ENCODE results near the gene REEP3. TPM values are rescaled to one million over a fixed set of nuclear protein-coding genes. Genes with fewer than 3 reads are reported as not detected.

The REEP3 gene
- total RNA-seq, 1 donor from 2014 or later, result 13.6 TPM

DNA sequence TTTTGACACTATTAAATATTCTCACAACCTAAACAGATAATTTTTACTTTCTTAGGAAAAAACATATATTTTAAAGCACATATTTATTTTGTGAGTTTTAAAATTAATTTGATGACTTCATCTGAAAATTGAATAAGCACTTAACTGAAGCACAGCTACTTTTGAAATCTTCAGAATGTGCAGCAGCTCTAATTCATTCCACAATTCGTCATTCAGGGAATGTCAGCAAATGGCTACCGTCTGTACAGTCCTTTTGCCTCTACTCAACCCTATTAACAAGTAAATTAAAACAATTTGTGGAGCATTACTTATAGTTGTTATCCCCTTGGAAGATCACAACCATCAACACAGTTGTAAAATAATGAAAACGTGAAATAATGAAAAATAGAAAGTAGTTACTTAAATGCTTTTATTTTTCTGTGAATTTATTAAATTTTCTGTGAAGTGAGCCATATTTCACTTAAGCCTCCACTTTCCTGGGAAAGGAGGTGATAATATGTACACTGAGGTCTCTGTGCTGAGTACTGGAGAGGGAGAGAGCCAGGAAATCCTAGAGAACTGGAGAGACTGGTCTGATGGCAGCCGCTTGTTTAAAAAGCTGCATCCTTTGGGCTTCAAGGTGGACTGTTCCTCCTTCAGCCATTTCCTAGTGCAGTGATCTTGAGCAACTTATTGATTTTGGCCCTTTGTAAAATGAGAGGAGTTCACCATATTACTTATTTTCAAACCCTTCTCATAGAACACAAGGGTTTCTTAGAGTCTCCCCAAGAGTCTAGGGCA lies 70.6 kb downstream of the REEP3 start:
- no peaks in the 10 kb centered on the region for H3K9me3 ChIP-seq (ENCODE audit: control insufficient read depth in 3 of 3, low read length in 3 of 3)
- H3K4me3 ChIP-seq (ENCODE audit: low read length in 3 of 3), result no peak overlapping the region
- H3K27ac ChIP-seq (ENCODE audit: low read depth, low read length), result no peak overlapping the region
- peaks cover 0 to 1% (median under 1%) of the 10 kb centered on the region in 3 donors for H3K36me3 ChIP-seq (ENCODE audit: control insufficient read depth in 3 of 3, insufficient read depth in 3 of 3, low read length in 3 of 3)
- H3K4me1 ChIP-seq (ENCODE audit: control insufficient read depth in 3 of 3, insufficient read depth in 3 of 3, low read length in 3 of 3), result peaks cover 5 to 15% (median 5%) of the 10 kb centered on the region in 3 donors
- H3K27me3 ChIP-seq (ENCODE audit: control insufficient read depth in 3 of 3, insufficient read depth in 3 of 3, low read length in 3 of 3), result no peaks in the 10 kb centered on the region
- H3K9ac ChIP-seq (ENCODE audit: low read depth in 1 of 3, low read length in 3 of 3), result no peak overlapping the region

DNA sequence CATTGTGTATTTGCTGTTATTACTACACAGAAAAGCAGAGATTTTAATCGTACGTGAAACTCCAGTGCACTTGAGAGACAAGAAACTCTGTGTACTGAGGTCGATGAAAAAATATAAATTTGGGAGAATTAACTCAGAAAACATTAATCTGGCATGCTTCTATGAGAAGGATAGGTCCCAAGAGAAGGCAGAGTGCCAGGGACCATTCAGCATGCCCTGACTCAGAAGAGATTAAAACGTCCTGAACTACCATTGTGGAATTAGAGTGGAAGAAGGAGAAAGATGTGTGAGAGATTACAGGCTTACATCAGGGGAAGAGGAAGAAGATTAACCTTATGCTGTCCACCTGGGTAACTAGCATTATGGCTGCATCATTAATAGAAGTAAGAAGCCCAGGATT lies 72.4 kb downstream of the REEP3 start:
- Histone ChIP-seq H3K36me3 (ENCODE audit: control insufficient read depth in 3 of 3, insufficient read depth in 3 of 3, low read length in 3 of 3) (peaks cover 0 to 4% (median 3%) of the 10 kb centered on the region in 3 donors), H3K27ac (ENCODE audit: low read depth, low read length) (no peak overlapping the region), H3K4me1 (ENCODE audit: control insufficient read depth in 3 of 3, insufficient read depth in 3 of 3, low read length in 3 of 3) (peaks cover 7 to 13% (median 10%) of the 10 kb centered on the region in 3 donors), H3K4me3 (ENCODE audit: low read length in 3 of 3) (no peak overlapping the region), H3K9ac (ENCODE audit: low read depth in 1 of 3, low read length in 3 of 3) (no peak overlapping the region), H3K27me3 (ENCODE audit: control insufficient read depth in 3 of 3, insufficient read depth in 3 of 3, low read length in 3 of 3) (no peaks in the 10 kb centered on the region), H3K9me3 (ENCODE audit: control insufficient read depth in 3 of 3, low read length in 3 of 3) (no peaks in the 10 kb centered on the region)

DNA sequence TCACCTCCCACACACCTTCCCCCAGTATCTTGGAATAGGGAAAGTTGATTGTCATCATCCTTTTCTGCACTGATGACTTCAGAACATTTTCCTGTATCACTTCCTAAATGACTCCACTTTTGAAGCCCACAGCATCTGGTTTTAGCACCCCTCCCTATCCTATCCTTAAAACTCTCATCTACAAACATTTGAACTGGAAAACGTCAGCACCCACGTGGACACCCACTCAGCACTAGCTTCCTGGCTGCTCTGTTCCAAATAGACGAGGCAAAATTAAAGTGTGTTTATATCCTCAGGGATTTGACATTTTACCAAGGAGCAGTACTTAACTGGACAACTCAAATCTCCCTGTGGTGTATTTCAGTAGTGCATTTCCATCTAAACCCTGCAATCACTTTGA lies 73.9 kb downstream of the REEP3 start:
- Histone ChIP-seq H3K9ac (ENCODE audit: low read depth in 1 of 3, low read length in 3 of 3) (no peak overlapping the region), H3K4me3 (ENCODE audit: low read length in 3 of 3) (no peak overlapping the region), H3K27ac (ENCODE audit: low read depth, low read length) (no peak overlapping the region), H3K27me3 (ENCODE audit: control insufficient read depth in 3 of 3, insufficient read depth in 3 of 3, low read length in 3 of 3) (no peaks in the 10 kb centered on the region), H3K4me1 (ENCODE audit: control insufficient read depth in 3 of 3, insufficient read depth in 3 of 3, low read length in 3 of 3) (peaks cover 4 to 7% (median 4%) of the 10 kb centered on the region in 3 donors), H3K9me3 (ENCODE audit: control insufficient read depth in 3 of 3, low read length in 3 of 3) (no peaks in the 10 kb centered on the region), H3K36me3 (ENCODE audit: control insufficient read depth in 3 of 3, insufficient read depth in 3 of 3, low read length in 3 of 3) (peaks cover 0 to 4% (median 3%) of the 10 kb centered on the region in 3 donors)

DNA sequence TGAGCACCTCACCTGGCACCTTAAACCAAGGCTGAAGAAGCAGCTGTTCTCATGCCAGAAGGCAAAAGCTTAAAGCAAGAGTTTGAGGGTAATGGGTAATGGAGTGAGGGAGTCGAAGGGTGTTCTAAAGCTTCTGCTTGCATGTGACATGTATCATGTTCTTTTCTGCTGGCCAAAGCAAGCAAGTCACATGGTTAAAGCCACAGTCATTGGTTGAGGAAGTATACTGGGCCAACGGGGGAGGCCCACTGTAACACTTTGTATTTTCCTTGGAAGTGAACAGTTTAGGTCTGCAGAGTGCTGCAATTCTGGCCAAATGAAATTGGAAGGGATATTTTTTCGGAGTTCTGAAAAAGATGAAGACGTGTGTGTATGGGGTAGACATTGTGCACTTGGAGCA lies 75.7 kb downstream of the REEP3 start:
- H3K9me3 ChIP-seq (ENCODE audit: control insufficient read depth in 3 of 3, low read length in 3 of 3), result no peaks in the 10 kb centered on the region
- no peak overlapping the region for H3K4me3 ChIP-seq (ENCODE audit: low read length in 3 of 3)
- no peak overlapping the region for H3K27ac ChIP-seq (ENCODE audit: low read depth, low read length)
- H3K9ac ChIP-seq (ENCODE audit: low read depth in 1 of 3, low read length in 3 of 3), result no peak overlapping the region
- peaks cover 0 to 9% (median 3%) of the 10 kb centered on the region in 3 donors for H3K36me3 ChIP-seq (ENCODE audit: control insufficient read depth in 3 of 3, insufficient read depth in 3 of 3, low read length in 3 of 3)
- peaks cover 4 to 7% (median 4%) of the 10 kb centered on the region in 3 donors for H3K4me1 ChIP-seq (ENCODE audit: control insufficient read depth in 3 of 3, insufficient read depth in 3 of 3, low read length in 3 of 3)
- H3K27me3 ChIP-seq (ENCODE audit: control insufficient read depth in 3 of 3, insufficient read depth in 3 of 3, low read length in 3 of 3), result no peaks in the 10 kb centered on the region

DNA sequence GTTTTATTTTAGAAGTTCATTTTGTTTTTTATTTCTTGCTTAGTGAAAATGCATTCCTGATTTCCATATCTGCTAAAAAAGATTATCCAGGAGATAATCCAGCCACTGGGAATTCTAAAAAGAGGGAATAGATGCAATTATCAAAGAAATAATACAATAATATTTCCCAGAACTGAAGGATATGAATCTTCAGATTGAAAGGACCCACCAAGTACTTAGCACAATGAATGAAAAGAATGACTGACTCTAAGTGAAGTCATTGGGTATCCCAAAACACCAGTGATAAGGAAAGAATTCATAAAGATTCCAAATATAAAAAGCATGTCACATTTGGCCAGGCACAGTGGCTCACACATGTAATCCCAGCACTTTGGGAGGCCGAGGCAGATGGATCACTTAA lies 79.3 kb downstream of the REEP3 start:
- H3K36me3 ChIP-seq (ENCODE audit: control insufficient read depth in 3 of 3, insufficient read depth in 3 of 3, low read length in 3 of 3), result peaks cover 0 to 11% (median 3%) of the 10 kb centered on the region in 3 donors
- no peaks in the 10 kb centered on the region for H3K27me3 ChIP-seq (ENCODE audit: control insufficient read depth in 3 of 3, insufficient read depth in 3 of 3, low read length in 3 of 3)
- H3K9ac ChIP-seq (ENCODE audit: low read depth in 1 of 3, low read length in 3 of 3), result no peak overlapping the region
- peaks cover 4 to 7% (median 4%) of the 10 kb centered on the region in 3 donors for H3K4me1 ChIP-seq (ENCODE audit: control insufficient read depth in 3 of 3, insufficient read depth in 3 of 3, low read length in 3 of 3)
- H3K27ac ChIP-seq (ENCODE audit: low read depth, low read length), result no peak overlapping the region
- no peak overlapping the region for H3K4me3 ChIP-seq (ENCODE audit: low read length in 3 of 3)
- no peaks in the 10 kb centered on the region for H3K9me3 ChIP-seq (ENCODE audit: control insufficient read depth in 3 of 3, low read length in 3 of 3)

DNA sequence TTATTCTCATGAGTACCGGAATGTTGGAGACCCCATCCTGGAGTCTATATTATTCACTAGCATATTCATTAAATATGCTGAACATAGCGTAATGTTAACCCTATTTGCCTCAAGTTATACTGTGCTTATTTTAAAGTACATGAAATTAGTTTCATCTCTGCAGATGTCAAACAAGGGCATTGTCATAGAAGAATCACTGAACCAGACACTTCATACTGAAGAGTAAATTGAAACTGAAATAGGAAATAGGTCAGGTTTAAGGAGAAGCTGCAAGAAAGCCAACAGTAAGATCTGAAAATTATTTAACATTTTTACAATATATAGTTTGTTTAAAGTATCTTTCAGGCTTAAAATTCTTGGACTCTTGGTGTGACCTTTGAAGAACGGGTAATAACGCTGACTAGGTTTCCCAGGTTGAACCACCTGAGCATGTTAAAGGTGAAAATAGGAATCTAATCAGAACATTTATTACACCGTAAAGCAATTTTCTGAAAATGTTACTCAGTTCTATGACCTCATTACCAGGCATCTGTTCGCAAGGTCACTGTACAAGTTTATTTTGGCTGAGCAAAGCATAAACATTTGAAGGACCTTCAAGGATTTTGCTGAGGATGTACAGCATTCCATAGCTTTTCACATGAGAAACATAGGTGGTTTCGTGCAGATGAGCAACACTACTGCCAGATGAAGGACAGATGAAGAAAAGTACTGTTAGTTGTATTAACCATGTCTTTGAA lies 82.7 kb downstream of the REEP3 start:
- H3K27me3 ChIP-seq (ENCODE audit: control insufficient read depth in 3 of 3, insufficient read depth in 3 of 3, low read length in 3 of 3), result no peaks in the 10 kb centered on the region
- no peaks in the 10 kb centered on the region for H3K9me3 ChIP-seq (ENCODE audit: control insufficient read depth in 3 of 3, low read length in 3 of 3)
- no peak overlapping the region for H3K9ac ChIP-seq (ENCODE audit: low read depth in 1 of 3, low read length in 3 of 3)
- no peak overlapping the region for H3K4me3 ChIP-seq (ENCODE audit: low read length in 3 of 3)
- no peak overlapping the region for H3K27ac ChIP-seq (ENCODE audit: low read depth, low read length)
- peaks cover 0 to 10% (median 0%) of the 10 kb centered on the region in 3 donors for H3K36me3 ChIP-seq (ENCODE audit: control insufficient read depth in 3 of 3, insufficient read depth in 3 of 3, low read length in 3 of 3)
- no peaks in the 10 kb centered on the region for H3K4me1 ChIP-seq (ENCODE audit: control insufficient read depth in 3 of 3, insufficient read depth in 3 of 3, low read length in 3 of 3)

DNA sequence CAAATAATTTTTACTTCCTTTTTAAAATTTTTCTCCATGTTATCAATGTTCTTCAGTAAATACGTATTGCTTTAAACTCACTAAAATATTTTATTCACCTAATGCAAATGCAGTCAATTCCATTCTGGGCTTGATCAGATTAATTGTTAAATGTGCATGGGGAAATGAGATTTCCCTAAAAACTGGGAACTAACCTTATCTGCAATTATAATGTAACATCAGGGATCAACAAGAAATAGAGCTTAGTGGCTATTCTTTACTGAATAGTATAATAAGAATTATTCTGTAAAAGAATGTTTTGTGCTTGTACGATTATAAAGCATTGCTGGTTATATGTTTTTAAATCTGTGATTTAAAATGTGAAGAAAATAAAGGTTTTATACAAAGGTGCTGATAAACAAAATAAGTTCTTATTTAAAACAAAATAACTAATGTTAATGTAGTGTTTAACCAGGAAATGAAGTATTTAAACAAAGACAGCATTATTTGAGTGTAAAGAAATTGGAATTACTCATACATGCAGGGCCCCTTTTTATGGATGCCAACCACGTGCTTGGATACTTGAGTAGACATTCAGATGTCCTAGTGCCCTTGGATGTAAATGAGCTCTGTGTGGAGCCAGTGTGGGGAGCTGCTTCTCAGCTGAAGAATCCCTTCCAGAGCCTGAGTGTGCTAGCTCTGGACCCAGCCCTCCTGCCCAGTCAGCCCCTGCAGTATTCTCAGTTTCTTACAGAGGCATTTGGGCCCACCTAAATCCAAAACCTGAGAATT lies 84.2 kb downstream of the REEP3 start:
- no peaks in the 10 kb centered on the region for H3K27me3 ChIP-seq (ENCODE audit: control insufficient read depth in 3 of 3, insufficient read depth in 3 of 3, low read length in 3 of 3)
- no peak overlapping the region for H3K27ac ChIP-seq (ENCODE audit: low read depth, low read length)
- H3K36me3 ChIP-seq (ENCODE audit: control insufficient read depth in 3 of 3, insufficient read depth in 3 of 3, low read length in 3 of 3), result peaks cover 0 to 14% (median 0%) of the 10 kb centered on the region in 3 donors
- H3K9me3 ChIP-seq (ENCODE audit: control insufficient read depth in 3 of 3, low read length in 3 of 3), result no peaks in the 10 kb centered on the region
- H3K4me3 ChIP-seq (ENCODE audit: low read length in 3 of 3), result no peak overlapping the region
- no peak overlapping the region for H3K9ac ChIP-seq (ENCODE audit: low read depth in 1 of 3, low read length in 3 of 3)
- no peaks in the 10 kb centered on the region for H3K4me1 ChIP-seq (ENCODE audit: control insufficient read depth in 3 of 3, insufficient read depth in 3 of 3, low read length in 3 of 3)

DNA sequence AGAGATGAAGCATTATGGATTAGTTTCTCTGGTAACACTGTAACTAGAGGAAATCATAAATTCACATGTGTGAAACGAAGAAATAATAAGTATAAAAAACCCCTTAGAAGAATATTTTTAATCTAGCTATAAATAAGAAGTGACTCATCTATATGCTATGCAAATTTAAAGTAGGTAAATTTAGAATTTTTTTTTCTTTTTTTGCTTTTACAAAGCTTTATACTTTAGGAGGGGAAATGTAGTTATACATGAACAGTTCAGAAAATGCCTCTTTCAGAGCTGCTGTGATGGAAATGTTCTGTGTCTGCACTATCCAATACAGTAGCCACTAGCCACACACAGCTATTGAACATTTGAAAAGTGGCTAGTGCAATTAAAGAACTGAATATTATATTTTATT lies 87.3 kb downstream of the REEP3 start:
- Histone ChIP-seq H3K9me3 (ENCODE audit: control insufficient read depth in 3 of 3, low read length in 3 of 3) (no peaks in the 10 kb centered on the region), H3K4me3 (ENCODE audit: low read length in 3 of 3) (no peak overlapping the region), H3K27me3 (ENCODE audit: control insufficient read depth in 3 of 3, insufficient read depth in 3 of 3, low read length in 3 of 3) (no peaks in the 10 kb centered on the region), H3K4me1 (ENCODE audit: control insufficient read depth in 3 of 3, insufficient read depth in 3 of 3, low read length in 3 of 3) (no peaks in the 10 kb centered on the region), H3K27ac (ENCODE audit: low read depth, low read length) (no peak overlapping the region), H3K36me3 (ENCODE audit: control insufficient read depth in 3 of 3, insufficient read depth in 3 of 3, low read length in 3 of 3) (peaks cover 3 to 14% (median 5%) of the 10 kb centered on the region in 3 donors), H3K9ac (ENCODE audit: low read depth in 1 of 3, low read length in 3 of 3) (no peak overlapping the region)

DNA sequence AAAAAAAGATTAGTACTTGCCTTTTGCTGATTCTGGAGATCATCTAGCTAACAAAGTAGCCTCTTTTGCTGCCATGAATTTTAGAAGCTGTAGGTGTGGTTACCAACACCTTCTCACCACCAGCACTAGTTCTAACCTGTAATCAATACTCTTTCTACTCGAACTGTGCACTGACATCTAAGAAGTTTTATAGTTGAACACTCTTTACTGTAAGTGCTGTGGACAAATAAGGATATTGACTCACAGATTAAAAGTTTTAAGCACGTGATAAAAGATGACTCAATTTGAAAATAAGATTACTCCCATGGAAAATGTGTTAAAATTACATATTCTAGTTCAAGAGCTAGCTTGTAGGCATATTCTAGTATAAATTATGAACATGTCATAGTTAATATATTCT lies 89.9 kb downstream of the REEP3 start:
- H3K9me3 ChIP-seq (ENCODE audit: control insufficient read depth in 3 of 3, low read length in 3 of 3), result no peaks in the 10 kb centered on the region
- H3K27me3 ChIP-seq (ENCODE audit: control insufficient read depth in 3 of 3, insufficient read depth in 3 of 3, low read length in 3 of 3), result no peaks in the 10 kb centered on the region
- H3K27ac ChIP-seq (ENCODE audit: low read depth, low read length), result no peak overlapping the region
- H3K4me1 ChIP-seq (ENCODE audit: control insufficient read depth in 3 of 3, insufficient read depth in 3 of 3, low read length in 3 of 3), result no peaks in the 10 kb centered on the region
- H3K36me3 ChIP-seq (ENCODE audit: control insufficient read depth in 3 of 3, insufficient read depth in 3 of 3, low read length in 3 of 3), result peaks cover 3 to 11% (median 5%) of the 10 kb centered on the region in 3 donors
- no peak overlapping the region for H3K9ac ChIP-seq (ENCODE audit: low read depth in 1 of 3, low read length in 3 of 3)
- no peak overlapping the region for H3K4me3 ChIP-seq (ENCODE audit: low read length in 3 of 3)
